ENCODE results near the gene GRAMD1C. TPM values are rescaled to one million over a fixed set of nuclear protein-coding genes. Genes with fewer than 3 reads are reported as not detected.

The GRAMD1C gene
- total and polyA plus RNA-seq, 2 donors (not counting 1 experiment from before 2014, with no cell fraction given) = 0.82 to 7.8 TPM

DNA sequence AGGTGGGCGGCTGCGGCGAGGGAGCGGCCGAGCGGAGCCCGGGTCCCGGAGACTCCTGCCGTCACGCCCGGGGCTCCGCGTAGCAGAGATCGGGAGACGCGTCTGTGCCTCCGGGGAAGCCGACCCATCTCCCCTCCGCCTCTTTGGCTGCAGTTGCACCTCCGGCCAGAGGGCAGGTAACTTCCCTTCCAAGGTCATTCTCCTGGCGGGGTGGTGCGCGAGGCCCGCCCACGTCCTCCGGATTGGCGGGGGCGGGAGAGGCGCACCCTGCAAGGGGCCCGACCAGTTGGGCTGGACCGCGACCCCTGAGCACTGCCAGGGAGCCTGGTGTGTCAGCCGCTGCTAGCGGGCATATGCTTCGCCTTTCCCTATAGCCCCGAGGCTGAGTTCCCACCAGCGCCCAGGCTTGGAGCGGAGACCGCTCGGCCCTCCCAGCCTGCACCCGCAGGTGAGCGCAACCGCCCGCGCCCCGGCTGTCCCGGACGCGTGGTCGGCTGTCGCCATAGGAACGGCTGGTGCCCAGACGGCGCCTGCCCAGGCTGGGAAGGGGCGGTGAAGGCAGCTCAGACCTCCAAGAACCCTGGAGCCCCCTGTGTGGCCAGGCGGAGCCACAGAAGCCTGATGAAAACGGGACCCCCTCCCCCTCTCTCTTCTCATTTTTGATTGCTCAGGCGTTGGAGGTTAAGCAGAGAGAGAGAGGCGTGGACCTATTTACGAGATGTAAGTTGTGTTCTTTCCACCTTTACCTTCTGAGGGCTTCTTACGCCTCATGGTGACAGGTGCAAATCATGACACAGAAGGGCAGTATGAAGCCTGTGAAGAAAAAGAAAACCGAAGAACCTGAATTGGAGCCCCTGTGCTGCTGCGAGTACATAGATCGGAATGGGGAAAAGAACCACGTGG is 109.7 kb downstream of the GRAMD1C start:
- Histone ChIP-seq H3K9me3 (ENCODE audit: control insufficient read depth, insufficient read depth, low read depth, low read length) (no peaks in the 10 kb centered on the region), H3K4me2 (ENCODE audit: extremely low read depth, insufficient read depth, low read length) (peak overlapping the region; percentile 92), H3K27ac (ENCODE audit: insufficient read depth, low read length) (no peak overlapping the region), H3K27me3 (ENCODE audit: control insufficient read depth, insufficient read depth, low read length) (peaks cover 11% of the 10 kb centered on the region), H3K4me3 (replicated peaks in 1 of 4; ENCODE audit: control extremely low read depth in 1 of 4, insufficient read depth in 1 of 4, low read depth in 3 of 4, low read length in 4 of 4) (peak overlapping the region; percentile 19 to 63 (median 56)), H3K36me3 (ENCODE audit: control insufficient read depth, insufficient read depth, low read length) (no peaks in the 10 kb centered on the region), H3K9ac (ENCODE audit: insufficient read depth, low read length) (no peak overlapping the region), H4K20me1 (ENCODE audit: control insufficient read depth, extremely low read depth, insufficient read depth, low read length) (no peaks in the 10 kb centered on the region), H2AFZ (ENCODE audit: low read length) (peak overlapping the region; percentile 2), H3K79me2 (ENCODE audit: control insufficient read depth, insufficient read depth, low read length) (no peaks in the 10 kb centered on the region), H3K4me1 (ENCODE audit: control insufficient read depth, extremely low read depth, insufficient read depth, low read length) (no peaks in the 10 kb centered on the region)
- peak; percentile 43 for TF ChIP-seq EZH2 (IDR thresholded peaks at IDR 0.05; ENCODE audit: low read length, missing control alignments)
- TF ChIP-seq, protein P1, sequence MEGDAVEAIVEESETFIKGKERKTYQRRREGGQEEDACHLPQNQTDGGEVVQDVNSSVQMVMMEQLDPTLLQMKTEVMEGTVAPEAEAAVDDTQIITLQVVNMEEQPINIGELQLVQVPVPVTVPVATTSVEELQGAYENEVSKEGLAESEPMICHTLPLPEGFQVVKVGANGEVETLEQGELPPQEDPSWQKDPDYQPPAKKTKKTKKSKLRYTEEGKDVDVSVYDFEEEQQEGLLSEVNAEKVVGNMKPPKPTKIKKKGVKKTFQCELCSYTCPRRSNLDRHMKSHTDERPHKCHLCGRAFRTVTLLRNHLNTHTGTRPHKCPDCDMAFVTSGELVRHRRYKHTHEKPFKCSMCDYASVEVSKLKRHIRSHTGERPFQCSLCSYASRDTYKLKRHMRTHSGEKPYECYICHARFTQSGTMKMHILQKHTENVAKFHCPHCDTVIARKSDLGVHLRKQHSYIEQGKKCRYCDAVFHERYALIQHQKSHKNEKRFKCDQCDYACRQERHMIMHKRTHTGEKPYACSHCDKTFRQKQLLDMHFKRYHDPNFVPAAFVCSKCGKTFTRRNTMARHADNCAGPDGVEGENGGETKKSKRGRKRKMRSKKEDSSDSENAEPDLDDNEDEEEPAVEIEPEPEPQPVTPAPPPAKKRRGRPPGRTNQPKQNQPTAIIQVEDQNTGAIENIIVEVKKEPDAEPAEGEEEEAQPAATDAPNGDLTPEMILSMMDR (conservative IDR thresholded peaks at IDR 0.05 in 1 of 2, IDR thresholded peaks at IDR 0.05 in 1 of 2; ENCODE audit: low read depth in 1 of 2, low read length in 2 of 2) = no peak
- DNase-seq (ENCODE audit: low read depth in 2 of 2) = peak in 1 of 2 donors; percentile 6

DNA sequence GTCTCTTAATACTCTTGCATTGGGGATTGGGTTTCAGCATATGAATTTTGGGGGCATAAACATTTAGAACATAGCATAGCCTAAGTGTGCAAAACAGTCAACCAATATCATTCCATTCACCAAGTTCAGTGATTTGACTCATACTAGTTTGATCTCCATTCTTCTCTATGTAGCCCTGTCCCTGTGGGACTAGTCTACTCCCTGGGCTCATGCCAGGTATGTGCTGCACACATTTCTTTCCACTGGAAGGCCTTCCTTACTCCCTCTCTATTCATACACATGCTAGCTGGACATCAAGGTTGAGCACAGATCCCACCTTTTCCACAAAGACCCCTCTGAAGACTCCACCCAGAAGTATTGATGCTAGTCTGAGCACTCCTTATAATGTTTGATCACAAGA is 114.3 kb downstream of the GRAMD1C start:
- no peak overlapping the region for H3K27ac ChIP-seq (ENCODE audit: insufficient read depth, low read length)
- TF ChIP-seq, protein P1 (conservative IDR thresholded peaks at IDR 0.05 in 1 of 2, IDR thresholded peaks at IDR 0.05 in 1 of 2; ENCODE audit: low read depth in 1 of 2, low read length in 2 of 2) = no peak
- TF ChIP-seq EZH2 (IDR thresholded peaks at IDR 0.05; ENCODE audit: low read length, missing control alignments) = no peak
- H3K4me1 ChIP-seq (ENCODE audit: control insufficient read depth, extremely low read depth, insufficient read depth, low read length) = no peaks in the 10 kb centered on the region
- no peaks in the 10 kb centered on the region for H3K9me3 ChIP-seq (ENCODE audit: control insufficient read depth, insufficient read depth, low read depth, low read length)
- H3K36me3 ChIP-seq (ENCODE audit: control insufficient read depth, insufficient read depth, low read length) = no peaks in the 10 kb centered on the region
- no peaks in the 10 kb centered on the region for H3K79me2 ChIP-seq (ENCODE audit: control insufficient read depth, insufficient read depth, low read length)
- no peak overlapping the region for H3K4me3 ChIP-seq (replicated peaks in 1 of 4; ENCODE audit: control extremely low read depth in 1 of 4, insufficient read depth in 1 of 4, low read depth in 3 of 4, low read length in 4 of 4)
- H3K9ac ChIP-seq (ENCODE audit: insufficient read depth, low read length) = no peak overlapping the region
- H4K20me1 ChIP-seq (ENCODE audit: control insufficient read depth, extremely low read depth, insufficient read depth, low read length) = no peaks in the 10 kb centered on the region
- no peak overlapping the region for H3K4me2 ChIP-seq (ENCODE audit: extremely low read depth, insufficient read depth, low read length)
- no peak overlapping the region for H2AFZ ChIP-seq (ENCODE audit: low read length)
- DNase-seq (ENCODE audit: low read depth in 2 of 2) = no peak
- peaks cover 11% of the 10 kb centered on the region for H3K27me3 ChIP-seq (ENCODE audit: control insufficient read depth, insufficient read depth, low read length)

DNA sequence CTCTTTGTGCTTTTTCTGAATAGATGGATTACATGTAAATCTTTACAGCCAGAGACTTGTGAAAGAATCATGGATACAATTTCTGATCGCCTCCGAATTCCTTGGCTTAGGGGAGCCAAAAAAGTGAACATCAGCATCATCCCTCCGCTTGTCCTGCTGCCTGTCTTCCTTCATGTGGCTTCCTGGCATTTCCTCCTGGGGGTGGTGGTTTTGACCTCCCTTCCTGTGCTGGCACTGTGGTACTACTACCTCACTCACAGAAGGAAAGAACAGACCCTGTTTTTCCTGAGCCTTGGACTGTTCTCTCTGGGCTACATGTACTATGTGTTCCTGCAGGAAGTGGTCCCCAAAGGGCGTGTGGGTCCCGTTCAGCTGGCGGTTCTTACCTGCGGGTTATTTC is 115.1 kb downstream of the GRAMD1C start:
- no peak overlapping the region for H3K4me3 ChIP-seq (replicated peaks in 1 of 4; ENCODE audit: control extremely low read depth in 1 of 4, insufficient read depth in 1 of 4, low read depth in 3 of 4, low read length in 4 of 4)
- H3K27ac ChIP-seq (ENCODE audit: insufficient read depth, low read length) = no peak overlapping the region
- H3K4me2 ChIP-seq (ENCODE audit: extremely low read depth, insufficient read depth, low read length) = no peak overlapping the region
- H2AFZ ChIP-seq (ENCODE audit: low read length) = no peak overlapping the region
- peak in 1 of 2 donors; percentile 47 for DNase-seq (ENCODE audit: low read depth in 2 of 2)
- no peak for TF ChIP-seq EZH2 (IDR thresholded peaks at IDR 0.05; ENCODE audit: low read length, missing control alignments)
- TF ChIP-seq, protein P1 (conservative IDR thresholded peaks at IDR 0.05 in 1 of 2, IDR thresholded peaks at IDR 0.05 in 1 of 2; ENCODE audit: low read depth in 1 of 2, low read length in 2 of 2) = no peak
- no peaks in the 10 kb centered on the region for H3K36me3 ChIP-seq (ENCODE audit: control insufficient read depth, insufficient read depth, low read length)
- no peaks in the 10 kb centered on the region for H4K20me1 ChIP-seq (ENCODE audit: control insufficient read depth, extremely low read depth, insufficient read depth, low read length)
- no peaks in the 10 kb centered on the region for H3K9me3 ChIP-seq (ENCODE audit: control insufficient read depth, insufficient read depth, low read depth, low read length)
- H3K9ac ChIP-seq (ENCODE audit: insufficient read depth, low read length) = no peak overlapping the region
- H3K79me2 ChIP-seq (ENCODE audit: control insufficient read depth, insufficient read depth, low read length) = no peaks in the 10 kb centered on the region
- H3K27me3 ChIP-seq (ENCODE audit: control insufficient read depth, insufficient read depth, low read length) = peaks cover 6% of the 10 kb centered on the region
- H3K4me1 ChIP-seq (ENCODE audit: control insufficient read depth, extremely low read depth, insufficient read depth, low read length) = no peaks in the 10 kb centered on the region
